OCI-LY1 (cell line): ENCODE data around the gene ENSA.
"Not testable (repeated sequence)": the region's sequence is repeated elsewhere in the genome, so short reads cannot be mapped to it uniquely, and the experiment has no call there.

Source experiments
- CTCF ChIP-seq: fragments of 200-600 bp; sonication (generic), shearing (Covaris generic); IDR thresholded peaks from 2 replicates; pipeline ENCODE4 v1.5.1; 2017; ENCODE audit warnings: mild to moderate bottlenecking, antibody characterized with exemption, low read length, moderate library complexity, mixed read lengths
- EZH2 ChIP-seq: fragments of 200-600 bp; sonication (generic), shearing (Covaris generic); IDR thresholded peaks from 2 replicates; pipeline ENCODE4 v1.8.0; 2017; ENCODE audit warnings: borderline replicate concordance, mixed run types, mild to moderate bottlenecking, antibody characterized with exemption, low read length, moderate library complexity, mixed read lengths

- not testable (repeated sequence) for TF ChIP-seq CTCF, EZH2
Measured at GRCh38 chr1:150605451-150605731, 24.0 kb downstream of the ENSA start.
